NB4 (cell line): ENCODE results near the gene NEB.

Experiments
- CTCF ChIP-seq: IDR thresholded peaks from one replicate; pipeline ENCODE4 v1.5.1; 2012; ENCODE audit warnings: low read depth, low read length
- MYC ChIP-seq: IDR thresholded peaks from 2 replicates; pipeline ENCODE4 v1.6.1; 2011; ENCODE audit warnings: low read depth, low read length
- POLR2A ChIP-seq: IDR thresholded peaks from 2 replicates; pipeline ENCODE4 v1.6.1; 2011; ENCODE audit warnings: mild to moderate bottlenecking; ENCODE audit not compliant: insufficient read length; ENCODE audit errors: extremely low read depth

GRCh38 chr2:151665959-151666358 is 68.3 kb downstream of the NEB start:
- no peak for TF ChIP-seq CTCF
- TF ChIP-seq MYC = no peak
- no peak for TF ChIP-seq POLR2A
